NCI-H1105 treated with DMSO at 0.1 percent for 48 hours (cell line): ENCODE data around the gene ANKDD1B.
"Not testable (repeated sequence)": the region's sequence is repeated elsewhere in the genome, so short reads cannot be mapped to it uniquely, and the experiment has no call there.

Experiments
- DNase-seq: peaks from one replicate; lab custom pipeline; 2025; lab: John Stamatoyannopoulos, UW

The ANKDD1B gene

GRCh38 chr5:75611311-75612225 is at the start of gene ANKDD1B:
ANKDD1B (plus strand) TSS chr5:75611453; CDS start chr5:75611635, 182 bp downstream.
- DNase-seq: no peak

GRCh38 chr5:75565991-75566709 is 45.1 kb upstream of the ANKDD1B start:
- DNase-seq: not testable (repeated sequence)

GRCh38 chr5:75566710-75567309 is 44.4 kb upstream of the ANKDD1B start:
- DNase-seq: no peak

- no peak for DNase-seq
Measured at GRCh38 chr5:75567710-75568109, 43.5 kb upstream of the ANKDD1B start.

GRCh38 chr5:75568202-75568601 is 43.1 kb upstream of the ANKDD1B start:
- no peak for DNase-seq

- no peak for DNase-seq
Measured at GRCh38 chr5:75571547-75571946, 39.7 kb upstream of the ANKDD1B start.

- DNase-seq: no peak
Measured at GRCh38 chr5:75574791-75575190, 36.5 kb upstream of the ANKDD1B start.

- not testable (repeated sequence) for DNase-seq
Measured at GRCh38 chr5:75578280-75578679, 33.0 kb upstream of the ANKDD1B start.

GRCh38 chr5:75584641-75585040 is 26.6 kb upstream of the ANKDD1B start:
- DNase-seq: no peak

GRCh38 chr5:75588666-75589065 is 22.6 kb upstream of the ANKDD1B start:
- DNase-seq: no peak

GRCh38 chr5:75600535-75600934 is 10.7 kb upstream of the ANKDD1B start:
- no peak for DNase-seq

- DNase-seq: no peak
Measured at GRCh38 chr5:75601567-75601966, 9.7 kb upstream of the ANKDD1B start.

- no peak for DNase-seq
Measured at GRCh38 chr5:75601996-75602395, 9.3 kb upstream of the ANKDD1B start.

- DNase-seq: no peak
Measured at GRCh38 chr5:75603371-75603770, 7.9 kb upstream of the ANKDD1B start.

GRCh38 chr5:75603821-75604220 is 7.4 kb upstream of the ANKDD1B start:
- no peak for DNase-seq

- not testable (repeated sequence) for DNase-seq
Measured at GRCh38 chr5:75607341-75607740, 3.9 kb upstream of the ANKDD1B start.

- DNase-seq: no peak
Measured at GRCh38 chr5:75608870-75609269, 2.4 kb upstream of the ANKDD1B start.

- no peak for DNase-seq
Measured at GRCh38 chr5:75610201-75610600, 1.1 kb upstream of the ANKDD1B start.

- not testable (repeated sequence) for DNase-seq
Measured at GRCh38 chr5:75610859-75611310, 368 bp upstream of the ANKDD1B start.

- DNase-seq: no peak
Measured at GRCh38 chr5:75612226-75612569, 945 bp downstream of the ANKDD1B start.

GRCh38 chr5:75612901-75613300 is 1.6 kb downstream of the ANKDD1B start:
- no peak for DNase-seq

- DNase-seq: no peak
Measured at GRCh38 chr5:75614176-75614575, 2.9 kb downstream of the ANKDD1B start.
